ENCODE results near the gene TRMT6.

GRCh38 chr20:5969348-5969935 is 19.1 kb upstream of the TRMT6 start:
- TF ChIP-seq, protein P1, sequence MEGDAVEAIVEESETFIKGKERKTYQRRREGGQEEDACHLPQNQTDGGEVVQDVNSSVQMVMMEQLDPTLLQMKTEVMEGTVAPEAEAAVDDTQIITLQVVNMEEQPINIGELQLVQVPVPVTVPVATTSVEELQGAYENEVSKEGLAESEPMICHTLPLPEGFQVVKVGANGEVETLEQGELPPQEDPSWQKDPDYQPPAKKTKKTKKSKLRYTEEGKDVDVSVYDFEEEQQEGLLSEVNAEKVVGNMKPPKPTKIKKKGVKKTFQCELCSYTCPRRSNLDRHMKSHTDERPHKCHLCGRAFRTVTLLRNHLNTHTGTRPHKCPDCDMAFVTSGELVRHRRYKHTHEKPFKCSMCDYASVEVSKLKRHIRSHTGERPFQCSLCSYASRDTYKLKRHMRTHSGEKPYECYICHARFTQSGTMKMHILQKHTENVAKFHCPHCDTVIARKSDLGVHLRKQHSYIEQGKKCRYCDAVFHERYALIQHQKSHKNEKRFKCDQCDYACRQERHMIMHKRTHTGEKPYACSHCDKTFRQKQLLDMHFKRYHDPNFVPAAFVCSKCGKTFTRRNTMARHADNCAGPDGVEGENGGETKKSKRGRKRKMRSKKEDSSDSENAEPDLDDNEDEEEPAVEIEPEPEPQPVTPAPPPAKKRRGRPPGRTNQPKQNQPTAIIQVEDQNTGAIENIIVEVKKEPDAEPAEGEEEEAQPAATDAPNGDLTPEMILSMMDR (optimal IDR thresholded peaks at IDR 0.05 in 1 of 3, IDR thresholded peaks at IDR 0.05 in 1 of 3, conservative IDR thresholded peaks at IDR 0.05 in 1 of 3; ENCODE audit: extremely low read depth in 1 of 3, insufficient read depth in 2 of 3, low read length in 3 of 3), result no peak
- TF ChIP-seq EZH2 (IDR thresholded peaks at IDR 0.05; ENCODE audit: low read length), result no peak

Measured in keratinocyte (primary cell).